Skeletal muscle satellite cell (primary cell): ENCODE results near the gene ZFP3.
"Not testable (repeated sequence)": the region's sequence is repeated elsewhere in the genome, so short reads cannot be mapped to it uniquely, and the experiment has no call there.

Experiments
- H3K27me3 ChIP-seq: 2 replicates; pipeline ENCODE4 v1.7.0; 2013; ENCODE audit warnings: low read length; ENCODE audit not compliant: control insufficient read depth, insufficient read depth
- H3K36me3 ChIP-seq: 2 replicates; pipeline ENCODE4 v1.7.0; 2013; ENCODE audit warnings: mild to moderate bottlenecking, control low read depth, low read length; ENCODE audit not compliant: insufficient read depth
- H3K4me1 ChIP-seq: 2 replicates; pipeline ENCODE4 v1.7.0; 2013; ENCODE audit warnings: low read length; ENCODE audit not compliant: control insufficient read depth, insufficient read depth
- H3K4me2 ChIP-seq: 2 replicates; pipeline ENCODE4 v1.7.0; 2013; ENCODE audit warnings: mild to moderate bottlenecking, low read length
- H3K4me3 ChIP-seq: 2 replicates; pipeline ENCODE4 v1.7.0; 2013; ENCODE audit warnings: low read length
- H3K9ac ChIP-seq: 2 replicates; pipeline ENCODE4 v1.7.0; 2013; ENCODE audit warnings: mild to moderate bottlenecking, low read depth, low read length, moderate library complexity
- H3K9me3 ChIP-seq: replicated peaks from 2 replicates; pipeline ENCODE4 v1.7.0; 2013; ENCODE audit warnings: mild to moderate bottlenecking, control low read depth, low read length

ZFP3 gene

DNA sequence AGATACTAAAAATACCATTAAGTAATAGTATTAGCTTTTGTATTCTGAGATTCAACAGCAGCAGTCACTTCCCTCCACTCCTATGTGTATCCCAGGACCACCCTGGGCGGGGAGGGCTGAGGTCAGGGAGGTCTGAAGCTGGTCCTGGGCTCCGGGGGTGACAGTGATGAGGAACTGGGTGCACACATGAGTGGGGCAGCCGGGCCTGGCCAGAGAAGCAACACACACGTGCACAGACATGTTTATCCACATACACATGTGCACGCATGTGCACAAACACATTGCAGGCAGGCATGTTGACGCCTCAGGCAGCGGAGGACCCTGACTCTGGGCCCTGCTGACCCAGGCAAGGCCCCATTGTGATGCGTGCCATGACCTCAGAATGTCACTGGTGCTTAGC, 50.1 kb downstream of the ZFP3 start:
- not testable (repeated sequence) for H3K9me3 ChIP-seq, H3K4me1 ChIP-seq, H3K9ac ChIP-seq, H3K4me3 ChIP-seq, H3K36me3 ChIP-seq, H3K4me2 ChIP-seq
- H3K27me3 ChIP-seq = peaks cover 16% of the 10 kb centered on the region

DNA sequence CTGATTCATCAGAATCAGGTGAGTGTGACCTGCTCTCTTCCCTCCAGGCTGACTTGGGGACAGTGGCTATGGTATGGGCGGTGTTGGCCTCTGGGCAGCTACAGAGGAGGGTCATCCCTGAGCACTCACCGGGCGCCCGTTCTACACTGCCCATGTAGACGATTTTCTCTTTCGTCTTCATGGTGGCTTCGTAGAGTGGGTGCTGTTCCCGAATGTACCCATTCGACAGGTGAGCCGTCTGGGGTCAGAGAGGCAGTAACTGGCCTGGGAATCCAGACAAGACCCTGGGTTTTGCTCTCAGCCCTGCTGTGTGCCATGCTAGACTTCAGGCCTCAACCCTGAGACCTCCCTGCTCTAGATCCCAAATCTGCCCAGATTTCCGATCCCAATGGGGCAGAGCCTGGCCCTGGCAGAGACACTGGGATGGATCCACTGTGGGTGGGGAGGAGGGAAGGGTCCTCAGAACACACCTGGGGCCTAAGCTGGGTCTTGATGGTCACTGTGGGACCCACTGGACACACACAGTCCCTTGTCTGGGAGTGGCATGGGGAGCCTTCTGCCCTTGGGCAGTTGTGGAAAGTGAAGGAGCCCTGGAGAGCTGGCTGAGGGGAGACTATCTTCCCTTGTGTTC, 50.8 kb downstream of the ZFP3 start:
- Histone ChIP-seq H3K9ac (no peak overlapping the region), H3K27me3 (peaks cover 10% of the 10 kb centered on the region), H3K9me3 (no peaks in the 10 kb centered on the region), H3K36me3 (no peaks in the 10 kb centered on the region), H3K4me2 (no peak overlapping the region), H3K4me1 (no peaks in the 10 kb centered on the region), H3K4me3 (no peak overlapping the region)

- H3K9ac ChIP-seq, H3K4me2 ChIP-seq, H3K9me3 ChIP-seq, H3K27me3 ChIP-seq, H3K36me3 ChIP-seq, H3K4me3 ChIP-seq, H3K4me1 ChIP-seq: not testable (repeated sequence)
Observed at GRCh38 chr17:5129770-5130169, 51.5 kb downstream of the ZFP3 start.

DNA sequence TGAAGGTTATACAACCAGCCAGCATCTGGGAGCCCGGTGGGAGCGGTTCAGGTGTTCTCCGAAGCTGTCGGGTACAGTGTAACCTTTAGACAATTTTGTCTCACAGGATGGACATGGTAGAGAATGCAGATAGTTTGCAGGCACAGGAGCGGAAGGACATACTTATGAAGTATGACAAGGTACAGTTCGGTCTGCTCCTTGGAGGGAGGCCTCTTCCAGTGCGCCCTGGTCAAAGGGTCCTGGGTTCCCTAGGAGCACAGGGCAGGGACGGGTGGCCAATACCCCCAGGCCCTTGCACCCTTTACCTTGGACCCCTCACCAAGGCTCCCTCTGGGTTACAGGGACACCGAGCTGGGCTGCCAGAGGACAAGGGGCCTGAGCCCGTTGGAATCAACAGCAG, 52.0 kb downstream of the ZFP3 start:
- not testable (repeated sequence) for H3K36me3 ChIP-seq, H3K4me1 ChIP-seq, H3K27me3 ChIP-seq, H3K9me3 ChIP-seq, H3K9ac ChIP-seq, H3K4me2 ChIP-seq, H3K4me3 ChIP-seq

- not testable (repeated sequence) for H3K4me3 ChIP-seq, H3K9ac ChIP-seq, H3K4me2 ChIP-seq, H3K27me3 ChIP-seq, H3K9me3 ChIP-seq, H3K36me3 ChIP-seq, H3K4me1 ChIP-seq
Observed at GRCh38 chr17:5130687-5131086, 52.4 kb downstream of the ZFP3 start.

DNA sequence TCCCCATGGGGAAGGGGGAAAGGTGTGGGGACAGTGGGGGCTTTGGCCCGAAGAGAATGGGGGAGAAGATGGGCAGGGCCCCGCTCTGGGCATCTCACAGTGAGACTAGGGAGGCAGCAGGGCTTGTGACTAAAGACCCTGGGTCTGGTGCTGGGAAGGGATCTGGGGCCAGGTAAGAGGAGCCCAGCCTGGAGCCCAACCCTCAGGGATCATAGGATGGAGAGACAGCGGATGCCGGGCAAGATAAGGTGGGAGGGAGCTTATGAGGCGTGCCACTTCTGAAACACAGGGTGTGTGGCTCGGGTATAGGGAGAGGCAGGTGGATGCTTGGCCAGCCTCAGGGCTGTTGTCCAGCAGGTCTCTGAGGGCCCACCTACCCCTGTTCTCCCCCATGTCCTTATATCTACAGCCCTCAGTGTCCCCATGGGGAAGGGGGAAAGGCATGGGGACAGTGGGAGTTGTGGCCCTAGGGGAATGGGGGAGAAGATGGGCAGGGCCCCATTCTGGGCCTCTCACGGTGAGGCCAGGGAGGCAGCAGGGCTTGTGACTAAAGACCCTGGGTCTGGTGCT, 53.0 kb downstream of the ZFP3 start:
- H3K36me3 ChIP-seq = no peaks in the 10 kb centered on the region
- no peak overlapping the region for H3K9ac ChIP-seq
- H3K4me1 ChIP-seq = no peaks in the 10 kb centered on the region
- no peak overlapping the region for H3K4me3 ChIP-seq
- no peaks in the 10 kb centered on the region for H3K9me3 ChIP-seq
- no peak overlapping the region for H3K4me2 ChIP-seq
- peaks cover 2% of the 10 kb centered on the region for H3K27me3 ChIP-seq

- not testable (repeated sequence) for H3K9ac ChIP-seq, H3K4me1 ChIP-seq, H3K4me2 ChIP-seq, H3K27me3 ChIP-seq, H3K36me3 ChIP-seq, H3K9me3 ChIP-seq, H3K4me3 ChIP-seq
Observed at GRCh38 chr17:5131799-5132502, 53.7 kb downstream of the ZFP3 start.

- H3K36me3 ChIP-seq, H3K4me3 ChIP-seq, H3K27me3 ChIP-seq, H3K4me2 ChIP-seq, H3K9ac ChIP-seq, H3K4me1 ChIP-seq, H3K9me3 ChIP-seq: not testable (repeated sequence)
Observed at GRCh38 chr17:5132503-5133225, 54.4 kb downstream of the ZFP3 start.

- no peaks in the 10 kb centered on the region for H3K9me3 ChIP-seq
- H3K4me2 ChIP-seq = no peak overlapping the region
- no peak overlapping the region for H3K9ac ChIP-seq
- no peaks in the 10 kb centered on the region for H3K36me3 ChIP-seq
- no peaks in the 10 kb centered on the region for H3K4me1 ChIP-seq
- H3K4me3 ChIP-seq = no peak overlapping the region
- H3K27me3 ChIP-seq = no peaks in the 10 kb centered on the region
Observed at GRCh38 chr17:5133311-5133710, 55.0 kb downstream of the ZFP3 start.

DNA sequence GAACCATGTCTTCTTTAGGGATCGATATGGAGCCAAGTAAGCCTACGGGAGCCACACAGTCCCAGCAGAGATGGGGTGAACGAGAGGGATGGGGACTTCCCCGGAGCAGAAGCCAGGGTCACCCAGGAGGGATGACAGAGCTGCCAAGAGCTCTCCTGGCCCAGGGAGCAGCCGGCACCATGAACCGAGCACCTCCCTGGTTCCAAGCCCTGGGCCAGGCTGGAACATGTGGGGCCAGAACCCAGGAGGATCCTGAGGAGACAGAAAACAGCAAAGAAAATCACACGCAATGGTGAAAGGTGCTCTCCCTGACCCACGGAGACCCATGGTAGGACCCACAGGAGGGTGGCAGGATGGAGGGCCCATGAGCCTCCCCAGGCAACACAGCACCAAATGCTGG, 55.7 kb downstream of the ZFP3 start:
- H3K36me3 ChIP-seq, H3K4me1 ChIP-seq, H3K27me3 ChIP-seq, H3K4me3 ChIP-seq, H3K9me3 ChIP-seq, H3K4me2 ChIP-seq, H3K9ac ChIP-seq: not testable (repeated sequence)

- not testable (repeated sequence) for H3K9me3 ChIP-seq, H3K9ac ChIP-seq, H3K4me3 ChIP-seq, H3K4me1 ChIP-seq, H3K27me3 ChIP-seq, H3K4me2 ChIP-seq, H3K36me3 ChIP-seq
Observed at GRCh38 chr17:5134571-5134970, 56.3 kb downstream of the ZFP3 start.
